Panc1 (cell line): Measurements from ENCODE around the gene XRCC4. TPM values are rescaled to one million over a fixed set of nuclear protein-coding genes. Genes with fewer than 3 reads are reported as not detected.
"Not testable (repeated sequence)": the region's sequence is repeated elsewhere in the genome, so short reads cannot be mapped to it uniquely, and the experiment has no call there.

Experiments
- ATAC-seq: fragments of 200-7000 bp; cut with Tn5 transposase; 2 replicates; pipeline ENCODE4 v1.9.1; 2020; ENCODE audit warnings: mild to moderate bottlenecking, moderate library complexity
- BruUV-seq: library from RNA; stranded (reverse); fragments of 400-500 nt; replicated peaks from 2 replicates; lab custom pipeline; 2021; lab: Mats Ljungman, UMichigan
- CTCF ChIA-PET: fragments of 300-600 bp; sonication (Branson Sonifier 250); formaldehyde crosslinking; loops from one replicate; lab custom pipeline; 2022; ENCODE audit warnings: antibody characterized with exemption; lab: Charles Lee
- POLR2A ChIA-PET: fragments of 300-600 bp; sonication (Branson Sonifier 250); formaldehyde crosslinking; loops from one replicate; lab custom pipeline; 2022; ENCODE audit warnings: antibody characterized with exemption; lab: Charles Lee
- DNase-seq: peaks from one replicate; pipeline ENCODE4 v3.0.0-alpha.2; 2010; ENCODE audit warnings: low read depth, low spot score
- H3K27ac ChIP-seq: 2 replicates; pipeline ENCODE4 v1.5.1; 2011; ENCODE audit warnings: mild to moderate bottlenecking, low read length, inconsistent platforms
- H3K27me3 ChIP-seq: fragments of 200-500 bp; sonication (Bioruptor generic); 2 replicates; pipeline ENCODE4 v1.6.0; 2014; ENCODE audit warnings: low read length, inconsistent platforms; ENCODE audit not compliant: control insufficient read depth, insufficient read depth
- H3K36me3 ChIP-seq: fragments of 200-500 bp; sonication (Bioruptor generic); 2 replicates; pipeline ENCODE4 v1.5.1; 2014; ENCODE audit warnings: inconsistent platforms, mild to moderate bottlenecking, low read length, moderate library complexity; ENCODE audit not compliant: control insufficient read depth, insufficient read depth
- H3K4me1 ChIP-seq: 2 replicates; pipeline ENCODE4 v1.5.1; 2011; ENCODE audit warnings: inconsistent platforms, mild to moderate bottlenecking, low read length, moderate library complexity; ENCODE audit not compliant: control insufficient read depth, insufficient read depth
- H3K4me3 ChIP-seq, 2 experiments: 2 replicates each; pipeline ENCODE4 v1.5.1; 2011 to 2012; ENCODE audit warnings: low read depth in 2 of 2, low read length in 2 of 2, mild to moderate bottlenecking in 2 of 2, inconsistent platforms in 1 of 2, moderate library complexity in 1 of 2
- H3K9me3 ChIP-seq: fragments of 200-500 bp; sonication (Bioruptor generic); 2 replicates; pipeline ENCODE4 v1.5.1; 2014; ENCODE audit warnings: low read depth, mild to moderate bottlenecking, inconsistent platforms, low read length, moderate library complexity; ENCODE audit not compliant: control insufficient read depth, insufficient read depth
- CTCF ChIP-seq: fragments of 450-650 bp; IDR thresholded peaks from 2 replicates; pipeline ENCODE4 v1.5.1; 2017; ENCODE audit warnings: mild to moderate bottlenecking
- POLR2AphosphoS5 ChIP-seq: IDR thresholded peaks from 2 replicates; pipeline ENCODE4 v1.6.1; 2012; ENCODE audit warnings: mild to moderate bottlenecking, low read depth, low read length, moderate library complexity
- REST ChIP-seq, 2 experiments: IDR thresholded peaks; 2 replicates each; pipeline ENCODE4 v1.6.1; 2011 to 2012; ENCODE audit warnings: low read depth in 2 of 2, control low read depth in 1 of 2, low read length in 1 of 2, mild to moderate bottlenecking in 1 of 2, moderate library complexity in 1 of 2; ENCODE audit not compliant: insufficient read depth in 1 of 2
- SIN3A ChIP-seq: IDR thresholded peaks from 2 replicates; pipeline ENCODE4 v1.6.1; 2012; ENCODE audit warnings: low read depth, mild to moderate bottlenecking, low read length, moderate library complexity, borderline replicate concordance; ENCODE audit not compliant: insufficient read depth
- TCF7L2 ChIP-seq: IDR thresholded peaks from 2 replicates; pipeline ENCODE4 v1.6.1; 2011; ENCODE audit warnings: mild to moderate bottlenecking, low read depth, low read length, inconsistent platforms
- in situ Hi-C: cut with HindIII; loops from 2 replicates; pipeline ENCODE4 v1.10.0; 2016; ENCODE audit warnings: low sequenced_read_pairs, low pct_unique_long_range_greater_than_20kb
- intact Hi-C: fragments of 100-400 bp; cut with micrococcal nuclease; formaldehyde crosslinking; loops from one replicate; pipeline ENCODE4 v1.10.0; 2022; ENCODE audit not compliant: unreplicated experiment
- total RNA-seq: library from RNA; stranded (reverse); gene quantifications from one replicate; pipeline ENCODE4 v1.2.1, GENCODE V29; 2021; ENCODE audit not compliant: unreplicated experiment

The XRCC4 gene
- total RNA-seq, 1 experiment from 2014 or later = 12.5 TPM

GRCh38 chr5:83255268-83255667 lies 177.9 kb downstream of the XRCC4 start:
- ATAC-seq = no peak
- H3K27me3 ChIP-seq = no peaks in the 10 kb centered on the region
- CTCF ChIA-PET = no interaction called here
- H3K4me3 ChIP-seq = no peak overlapping the region
- H3K4me1 ChIP-seq = no peaks in the 10 kb centered on the region
- DNase-seq = no peak
- POLR2A ChIA-PET = no interaction called here
- TF ChIP-seq CTCF (no peak), TCF7L2 (no peak), SIN3A (no peak), POLR2AphosphoS5 (no peak), REST (IDR thresholded peaks at IDR 0.05; ENCODE audit: insufficient read depth in 1 of 2, low read depth in 2 of 2, low read length in 1 of 2) (no peak)
- intact Hi-C loops = no loop called here
- BruUV-seq = no TSS peak
- no peak overlapping the region for H3K27ac ChIP-seq
- in situ Hi-C loops = no loop called here
- H3K9me3 ChIP-seq = no peaks in the 10 kb centered on the region
- H3K36me3 ChIP-seq = no peaks in the 10 kb centered on the region

GRCh38 chr5:83256091-83256780 lies 178.9 kb downstream of the XRCC4 start:
- ChIA-PET POLR2A (no interaction called here), CTCF (no interaction called here)
- intact Hi-C loops = no loop called here
- TF ChIP-seq REST (IDR thresholded peaks at IDR 0.05; ENCODE audit: insufficient read depth in 1 of 2, low read depth in 2 of 2, low read length in 1 of 2) = no peak
- no peak for TF ChIP-seq TCF7L2
- no TSS peak for BruUV-seq
- ATAC-seq (no peak), DNase-seq (no peak)
- Histone ChIP-seq H3K9me3 (no peaks in the 10 kb centered on the region), H3K36me3 (no peaks in the 10 kb centered on the region), H3K4me3 (no peak overlapping the region), H3K27ac (no peak overlapping the region), H3K4me1 (no peaks in the 10 kb centered on the region), H3K27me3 (no peaks in the 10 kb centered on the region)
- in situ Hi-C loops = no loop called here

- intact Hi-C loops, BruUV-seq: not testable (repeated sequence)
Measured at GRCh38 chr5:83257684-83258083, 180.3 kb downstream of the XRCC4 start.

More at GRCh38 chr5:83257684-83258083, 180.3 kb downstream of the XRCC4 start:
- H3K36me3 ChIP-seq, POLR2A ChIA-PET, ATAC-seq, H3K27ac ChIP-seq, H3K4me1 ChIP-seq, H3K9me3 ChIP-seq, H3K4me3 ChIP-seq, in situ Hi-C loops, DNase-seq, H3K27me3 ChIP-seq, CTCF ChIA-PET: not testable (repeated sequence)
